ENCODE measurements around the gene PEX12.

- TF ChIP-seq CTCF (IDR thresholded peaks at IDR 0.05) (no peak), POLR2A (IDR thresholded peaks at IDR 0.05) (no peak)
Measured at GRCh38 chr17:35577830-35578196, 558 bp downstream of the PEX12 start.
